WTC11 (cell line): ENCODE results near the gene RDH11. TPM values are rescaled to one million over a fixed set of nuclear protein-coding genes. Genes with fewer than 3 reads are reported as not detected.

Experiments
- CREM ChIP-seq: sonication (generic); formaldehyde crosslinking; IDR thresholded peaks from 2 replicates; pipeline ENCODE4 v1.8.1; 2022; ENCODE audit warnings: mild to moderate bottlenecking, missing genetic modification reagents, moderate library complexity
- ESRRA ChIP-seq: sonication (generic); formaldehyde crosslinking; IDR thresholded peaks from 2 replicates; pipeline ENCODE4 v1.8.1; 2022; ENCODE audit warnings: mild to moderate bottlenecking, missing genetic modification reagents, borderline replicate concordance
- ETV6 ChIP-seq: sonication (generic); formaldehyde crosslinking; IDR thresholded peaks from 2 replicates; pipeline ENCODE4 v1.8.1; 2022; ENCODE audit warnings: mild to moderate bottlenecking, missing genetic modification reagents
- GTF2I ChIP-seq: fragments of 250-450 bp; sonication (Bioruptor Pico); conservative IDR thresholded peaks from 2 replicates; pipeline ENCODE4 v1.4.0; 2021; ENCODE audit warnings: mild to moderate bottlenecking
- HMGA2 ChIP-seq: fragments of 250-450 bp; sonication (Bioruptor Pico); IDR thresholded peaks from 2 replicates; pipeline ENCODE4 v1.4.0; 2021; ENCODE audit warnings: mild to moderate bottlenecking, moderate library complexity
- KAT7 ChIP-seq: sonication (generic); formaldehyde crosslinking; IDR thresholded peaks from 2 replicates; pipeline ENCODE4 v1.8.1; 2023; ENCODE audit warnings: missing genetic modification reagents, mild to moderate bottlenecking, borderline replicate concordance
- NFATC4 ChIP-seq: fragments of 250-450 bp; sonication (Bioruptor Pico); IDR thresholded peaks from 2 replicates; pipeline ENCODE4 v1.9.0; 2021; ENCODE audit warnings: mild to moderate bottlenecking
- NFYB ChIP-seq: sonication (generic); formaldehyde crosslinking; conservative IDR thresholded peaks from 2 replicates; pipeline ENCODE4 v1.8.0; 2022; ENCODE audit warnings: low read depth, missing genetic modification reagents
- PRRX2 ChIP-seq: fragments of 250-450 bp; sonication (Bioruptor Pico); IDR thresholded peaks from 2 replicates; pipeline ENCODE4 v1.8.0; 2021; ENCODE audit warnings: mild to moderate bottlenecking
- RELA ChIP-seq: sonication (generic); formaldehyde crosslinking; IDR thresholded peaks from 2 replicates; pipeline ENCODE4 v1.8.1; 2022; ENCODE audit warnings: missing genetic modification reagents, mild to moderate bottlenecking, borderline replicate concordance
- SMAD3 ChIP-seq: sonication (generic); formaldehyde crosslinking; IDR thresholded peaks from 2 replicates; pipeline ENCODE4 v1.8.0; 2022; ENCODE audit warnings: missing genetic modification reagents, mild to moderate bottlenecking, borderline replicate concordance
- ZNF396 ChIP-seq: fragments of 250-450 bp; sonication (Bioruptor Pico); IDR thresholded peaks from 2 replicates; pipeline ENCODE4 v1.8.0; 2021; ENCODE audit warnings: mild to moderate bottlenecking, moderate library complexity, borderline replicate concordance
- total RNA-seq: library from RNA; stranded (reverse); gene quantifications from 3 replicates; pipeline ENCODE4 v1.2.3, GENCODE V29; 2021
- TF ChIP-seq, protein P1 (sequence below): sonication (generic); formaldehyde crosslinking; IDR thresholded peaks from 2 replicates; pipeline ENCODE4 v1.8.1; 2022; ENCODE audit warnings: mild to moderate bottlenecking, missing genetic modification reagents, moderate library complexity, borderline replicate concordance
- TF ChIP-seq, protein P2 (sequence below): sonication (generic); formaldehyde crosslinking; IDR thresholded peaks from 2 replicates; pipeline ENCODE4 v1.8.1; 2022; ENCODE audit warnings: low read depth, missing genetic modification reagents, borderline replicate concordance
- TF ChIP-seq, protein P3 (sequence below): sonication (generic); formaldehyde crosslinking; IDR thresholded peaks from 2 replicates; pipeline ENCODE4 v1.8.1; 2022; ENCODE audit warnings: mild to moderate bottlenecking, moderate library complexity, missing genetic modification reagents
- TF ChIP-seq, protein P4 (sequence below): sonication (generic); formaldehyde crosslinking; IDR thresholded peaks from 2 replicates; pipeline ENCODE4 v1.8.0; 2022; ENCODE audit warnings: missing genetic modification reagents
- TF ChIP-seq, protein P5 (sequence below): sonication (generic); formaldehyde crosslinking; IDR thresholded peaks from 2 replicates; pipeline ENCODE4 v1.8.0; 2022; ENCODE audit warnings: mild to moderate bottlenecking, missing genetic modification reagents
- TF ChIP-seq, protein P6 (sequence below): sonication (generic); formaldehyde crosslinking; IDR thresholded peaks from 2 replicates; pipeline ENCODE4 v1.8.1; 2022; ENCODE audit warnings: low read depth, mild to moderate bottlenecking, moderate library complexity, missing genetic modification reagents, borderline replicate concordance
- TF ChIP-seq, protein P7 (sequence below): fragments of 250-450 bp; sonication (Bioruptor Pico); IDR thresholded peaks from 2 replicates; pipeline ENCODE4 v2.1.2; 2022; ENCODE audit warnings: mild to moderate bottlenecking, moderate library complexity
- TF ChIP-seq, protein P8 (sequence below): fragments of 250-450 bp; sonication (Bioruptor Pico); IDR thresholded peaks from 2 replicates; pipeline ENCODE4 v1.8.0; 2021; ENCODE audit warnings: mild to moderate bottlenecking
- TF ChIP-seq, protein P9 (sequence below): sonication (generic); formaldehyde crosslinking; conservative IDR thresholded peaks from 2 replicates; pipeline ENCODE4 v1.8.1; 2023; ENCODE audit warnings: mild to moderate bottlenecking, low read depth, missing genetic modification reagents, moderate library complexity

Gene RDH11
- total RNA-seq, 1 experiment from 2014 or later = 103 TPM

DNA sequence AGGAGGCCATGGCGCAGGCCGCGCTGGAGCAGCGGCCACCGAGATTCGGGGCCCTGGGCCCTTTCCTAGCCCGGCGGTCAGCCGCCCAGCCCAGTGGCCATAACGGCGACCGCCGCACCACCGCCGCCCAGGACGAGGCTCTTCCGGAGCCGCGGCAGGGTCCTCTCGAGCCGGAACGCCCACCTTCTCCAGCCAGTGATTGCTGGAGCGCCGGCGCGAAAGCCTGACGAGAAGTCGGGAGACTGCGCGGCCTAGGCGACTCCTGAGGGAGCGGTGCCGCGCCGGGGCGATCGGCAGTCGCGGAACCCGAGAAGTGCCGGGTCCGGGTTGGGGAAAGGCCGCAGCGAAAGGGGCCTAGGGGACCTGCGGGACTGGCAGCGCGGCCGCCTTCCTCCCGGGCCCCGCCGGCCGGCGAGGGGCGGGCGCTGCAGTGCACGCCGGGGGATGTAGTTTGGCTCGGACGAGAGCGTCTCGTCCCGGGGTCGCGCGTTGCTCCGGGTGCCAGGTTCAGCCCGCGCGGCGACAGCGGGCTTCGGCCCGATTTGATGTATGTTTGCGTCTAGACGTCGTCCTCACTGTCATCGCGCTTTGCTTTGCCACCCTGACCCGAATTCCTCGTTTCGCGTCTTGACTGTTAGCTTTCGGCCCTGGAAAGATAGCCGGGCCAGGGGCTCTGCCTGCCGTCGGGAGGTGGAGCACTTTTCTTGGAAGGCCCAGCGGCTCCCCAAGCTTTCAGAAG, 20.9 kb downstream of the RDH11 start, which contains the start of gene VTI1B (continued):
- TF ChIP-seq, protein P1, sequence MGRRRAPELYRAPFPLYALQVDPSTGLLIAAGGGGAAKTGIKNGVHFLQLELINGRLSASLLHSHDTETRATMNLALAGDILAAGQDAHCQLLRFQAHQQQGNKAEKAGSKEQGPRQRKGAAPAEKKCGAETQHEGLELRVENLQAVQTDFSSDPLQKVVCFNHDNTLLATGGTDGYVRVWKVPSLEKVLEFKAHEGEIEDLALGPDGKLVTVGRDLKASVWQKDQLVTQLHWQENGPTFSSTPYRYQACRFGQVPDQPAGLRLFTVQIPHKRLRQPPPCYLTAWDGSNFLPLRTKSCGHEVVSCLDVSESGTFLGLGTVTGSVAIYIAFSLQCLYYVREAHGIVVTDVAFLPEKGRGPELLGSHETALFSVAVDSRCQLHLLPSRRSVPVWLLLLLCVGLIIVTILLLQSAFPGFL = peak; percentile 48; the same call in 1 of the 2 replicates
- TF ChIP-seq PRRX2 (CRISPR knock-in tag) = 0 out of 2 replicates have a peak, but pooled peaks have one; percentile 7
- 0 out of 2 replicates have a peak, but pooled peaks have one; percentile 33 for TF ChIP-seq SMAD3 (CRISPR knock-in tag)
- TF ChIP-seq, protein P2, sequence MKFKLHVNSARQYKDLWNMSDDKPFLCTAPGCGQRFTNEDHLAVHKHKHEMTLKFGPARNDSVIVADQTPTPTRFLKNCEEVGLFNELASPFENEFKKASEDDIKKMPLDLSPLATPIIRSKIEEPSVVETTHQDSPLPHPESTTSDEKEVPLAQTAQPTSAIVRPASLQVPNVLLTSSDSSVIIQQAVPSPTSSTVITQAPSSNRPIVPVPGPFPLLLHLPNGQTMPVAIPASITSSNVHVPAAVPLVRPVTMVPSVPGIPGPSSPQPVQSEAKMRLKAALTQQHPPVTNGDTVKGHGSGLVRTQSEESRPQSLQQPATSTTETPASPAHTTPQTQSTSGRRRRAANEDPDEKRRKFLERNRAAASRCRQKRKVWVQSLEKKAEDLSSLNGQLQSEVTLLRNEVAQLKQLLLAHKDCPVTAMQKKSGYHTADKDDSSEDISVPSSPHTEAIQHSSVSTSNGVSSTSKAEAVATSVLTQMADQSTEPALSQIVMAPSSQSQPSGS (CRISPR knock-in tag) = no peak
- TF ChIP-seq NFYB (CRISPR knock-in tag) = 0 out of 2 replicates have a peak, but pooled peaks have one; percentile 21
- 0 out of 2 replicates have a peak, but pooled peaks have one; percentile 54 for TF ChIP-seq RELA
- TF ChIP-seq GTF2I (CRISPR knock-in tag) = no peak
- TF ChIP-seq, protein P3, sequence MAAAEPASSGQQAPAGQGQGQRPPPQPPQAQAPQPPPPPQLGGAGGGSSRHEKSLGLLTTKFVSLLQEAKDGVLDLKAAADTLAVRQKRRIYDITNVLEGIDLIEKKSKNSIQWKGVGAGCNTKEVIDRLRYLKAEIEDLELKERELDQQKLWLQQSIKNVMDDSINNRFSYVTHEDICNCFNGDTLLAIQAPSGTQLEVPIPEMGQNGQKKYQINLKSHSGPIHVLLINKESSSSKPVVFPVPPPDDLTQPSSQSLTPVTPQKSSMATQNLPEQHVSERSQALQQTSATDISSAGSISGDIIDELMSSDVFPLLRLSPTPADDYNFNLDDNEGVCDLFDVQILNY = peak; percentile 74
- peak; percentile 35; the same call in 1 of the 2 replicates for TF ChIP-seq ETV6 (CRISPR knock-in tag)
- TF ChIP-seq, protein P4, sequence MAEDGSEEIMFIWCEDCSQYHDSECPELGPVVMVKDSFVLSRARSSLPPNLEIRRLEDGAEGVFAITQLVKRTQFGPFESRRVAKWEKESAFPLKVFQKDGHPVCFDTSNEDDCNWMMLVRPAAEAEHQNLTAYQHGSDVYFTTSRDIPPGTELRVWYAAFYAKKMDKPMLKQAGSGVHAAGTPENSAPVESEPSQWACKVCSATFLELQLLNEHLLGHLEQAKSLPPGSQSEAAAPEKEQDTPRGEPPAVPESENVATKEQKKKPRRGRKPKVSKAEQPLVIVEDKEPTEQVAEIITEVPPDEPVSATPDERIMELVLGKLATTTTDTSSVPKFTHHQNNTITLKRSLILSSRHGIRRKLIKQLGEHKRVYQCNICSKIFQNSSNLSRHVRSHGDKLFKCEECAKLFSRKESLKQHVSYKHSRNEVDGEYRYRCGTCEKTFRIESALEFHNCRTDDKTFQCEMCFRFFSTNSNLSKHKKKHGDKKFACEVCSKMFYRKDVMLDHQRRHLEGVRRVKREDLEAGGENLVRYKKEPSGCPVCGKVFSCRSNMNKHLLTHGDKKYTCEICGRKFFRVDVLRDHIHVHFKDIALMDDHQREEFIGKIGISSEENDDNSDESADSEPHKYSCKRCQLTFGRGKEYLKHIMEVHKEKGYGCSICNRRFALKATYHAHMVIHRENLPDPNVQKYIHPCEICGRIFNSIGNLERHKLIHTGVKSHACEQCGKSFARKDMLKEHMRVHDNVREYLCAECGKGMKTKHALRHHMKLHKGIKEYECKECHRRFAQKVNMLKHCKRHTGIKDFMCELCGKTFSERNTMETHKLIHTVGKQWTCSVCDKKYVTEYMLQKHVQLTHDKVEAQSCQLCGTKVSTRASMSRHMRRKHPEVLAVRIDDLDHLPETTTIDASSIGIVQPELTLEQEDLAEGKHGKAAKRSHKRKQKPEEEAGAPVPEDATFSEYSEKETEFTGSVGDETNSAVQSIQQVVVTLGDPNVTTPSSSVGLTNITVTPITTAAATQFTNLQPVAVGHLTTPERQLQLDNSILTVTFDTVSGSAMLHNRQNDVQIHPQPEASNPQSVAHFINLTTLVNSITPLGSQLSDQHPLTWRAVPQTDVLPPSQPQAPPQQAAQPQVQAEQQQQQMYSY (CRISPR knock-in tag) = no peak
- TF ChIP-seq ZNF396 (CRISPR knock-in tag) = no peak
- TF ChIP-seq ESRRA (CRISPR knock-in tag) = 0 out of 2 replicates have a peak, but pooled peaks have one; percentile 80
- TF ChIP-seq, protein P5, sequence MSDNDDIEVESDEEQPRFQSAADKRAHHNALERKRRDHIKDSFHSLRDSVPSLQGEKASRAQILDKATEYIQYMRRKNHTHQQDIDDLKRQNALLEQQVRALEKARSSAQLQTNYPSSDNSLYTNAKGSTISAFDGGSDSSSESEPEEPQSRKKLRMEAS (CRISPR knock-in tag) = peak; percentile 37; the same call in 1 of the 2 replicates
- TF ChIP-seq, protein P6, sequence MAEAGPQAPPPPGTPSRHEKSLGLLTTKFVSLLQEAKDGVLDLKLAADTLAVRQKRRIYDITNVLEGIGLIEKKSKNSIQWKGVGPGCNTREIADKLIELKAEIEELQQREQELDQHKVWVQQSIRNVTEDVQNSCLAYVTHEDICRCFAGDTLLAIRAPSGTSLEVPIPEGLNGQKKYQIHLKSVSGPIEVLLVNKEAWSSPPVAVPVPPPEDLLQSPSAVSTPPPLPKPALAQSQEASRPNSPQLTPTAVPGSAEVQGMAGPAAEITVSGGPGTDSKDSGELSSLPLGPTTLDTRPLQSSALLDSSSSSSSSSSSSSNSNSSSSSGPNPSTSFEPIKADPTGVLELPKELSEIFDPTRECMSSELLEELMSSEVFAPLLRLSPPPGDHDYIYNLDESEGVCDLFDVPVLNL (CRISPR knock-in tag) = 0 out of 2 replicates have a peak, but pooled peaks have one; percentile 46
- TF ChIP-seq CREM (CRISPR knock-in tag) = peak; percentile 32; the same call in 1 of the 2 replicates
- TF ChIP-seq, protein P7, sequence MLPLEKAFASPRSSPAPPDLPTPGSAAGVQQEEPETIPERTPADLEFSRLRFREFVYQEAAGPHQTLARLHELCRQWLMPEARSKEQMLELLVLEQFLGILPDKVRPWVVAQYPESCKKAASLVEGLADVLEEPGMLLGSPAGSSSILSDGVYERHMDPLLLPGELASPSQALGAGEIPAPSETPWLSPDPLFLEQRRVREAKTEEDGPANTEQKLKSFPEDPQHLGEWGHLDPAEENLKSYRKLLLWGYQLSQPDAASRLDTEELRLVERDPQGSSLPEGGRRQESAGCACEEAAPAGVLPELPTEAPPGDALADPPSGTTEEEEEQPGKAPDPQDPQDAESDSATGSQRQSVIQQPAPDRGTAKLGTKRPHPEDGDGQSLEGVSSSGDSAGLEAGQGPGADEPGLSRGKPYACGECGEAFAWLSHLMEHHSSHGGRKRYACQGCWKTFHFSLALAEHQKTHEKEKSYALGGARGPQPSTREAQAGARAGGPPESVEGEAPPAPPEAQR (CRISPR knock-in tag) = no peak
- TF ChIP-seq, protein P8, sequence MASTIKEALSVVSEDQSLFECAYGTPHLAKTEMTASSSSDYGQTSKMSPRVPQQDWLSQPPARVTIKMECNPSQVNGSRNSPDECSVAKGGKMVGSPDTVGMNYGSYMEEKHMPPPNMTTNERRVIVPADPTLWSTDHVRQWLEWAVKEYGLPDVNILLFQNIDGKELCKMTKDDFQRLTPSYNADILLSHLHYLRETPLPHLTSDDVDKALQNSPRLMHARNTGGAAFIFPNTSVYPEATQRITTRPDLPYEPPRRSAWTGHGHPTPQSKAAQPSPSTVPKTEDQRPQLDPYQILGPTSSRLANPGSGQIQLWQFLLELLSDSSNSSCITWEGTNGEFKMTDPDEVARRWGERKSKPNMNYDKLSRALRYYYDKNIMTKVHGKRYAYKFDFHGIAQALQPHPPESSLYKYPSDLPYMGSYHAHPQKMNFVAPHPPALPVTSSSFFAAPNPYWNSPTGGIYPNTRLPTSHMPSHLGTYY = no peak
- TF ChIP-seq KAT7 (CRISPR knock-in tag) = peak; percentile 47; the same call in 1 of the 2 replicates
- TF ChIP-seq, protein P9, sequence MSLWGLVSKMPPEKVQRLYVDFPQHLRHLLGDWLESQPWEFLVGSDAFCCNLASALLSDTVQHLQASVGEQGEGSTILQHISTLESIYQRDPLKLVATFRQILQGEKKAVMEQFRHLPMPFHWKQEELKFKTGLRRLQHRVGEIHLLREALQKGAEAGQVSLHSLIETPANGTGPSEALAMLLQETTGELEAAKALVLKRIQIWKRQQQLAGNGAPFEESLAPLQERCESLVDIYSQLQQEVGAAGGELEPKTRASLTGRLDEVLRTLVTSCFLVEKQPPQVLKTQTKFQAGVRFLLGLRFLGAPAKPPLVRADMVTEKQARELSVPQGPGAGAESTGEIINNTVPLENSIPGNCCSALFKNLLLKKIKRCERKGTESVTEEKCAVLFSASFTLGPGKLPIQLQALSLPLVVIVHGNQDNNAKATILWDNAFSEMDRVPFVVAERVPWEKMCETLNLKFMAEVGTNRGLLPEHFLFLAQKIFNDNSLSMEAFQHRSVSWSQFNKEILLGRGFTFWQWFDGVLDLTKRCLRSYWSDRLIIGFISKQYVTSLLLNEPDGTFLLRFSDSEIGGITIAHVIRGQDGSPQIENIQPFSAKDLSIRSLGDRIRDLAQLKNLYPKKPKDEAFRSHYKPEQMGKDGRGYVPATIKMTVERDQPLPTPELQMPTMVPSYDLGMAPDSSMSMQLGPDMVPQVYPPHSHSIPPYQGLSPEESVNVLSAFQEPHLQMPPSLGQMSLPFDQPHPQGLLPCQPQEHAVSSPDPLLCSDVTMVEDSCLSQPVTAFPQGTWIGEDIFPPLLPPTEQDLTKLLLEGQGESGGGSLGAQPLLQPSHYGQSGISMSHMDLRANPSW (CRISPR knock-in tag) = no peak
- peak; percentile 76; the same call in 1 of the 2 replicates for TF ChIP-seq NFATC4 (CRISPR knock-in tag)
- TF ChIP-seq HMGA2 = no peak
